LHCN-M2 (cell line): Measurements from ENCODE around the gene EDDM13. TPM values are rescaled to one million over a fixed set of nuclear protein-coding genes. Genes with fewer than 3 reads are reported as not detected.
"Not testable (repeated sequence)": the region's sequence is repeated elsewhere in the genome, so short reads cannot be mapped to it uniquely, and the experiment has no call there.

ENCODE experiments used
- DNase-seq: peaks from one replicate; pipeline ENCODE4 v3.0.0-alpha.2; 2012; ENCODE audit warnings: low read depth
- total RNA-seq: library from RNA; depleted of rRNA; stranded (reverse); fragments of >200 nt; gene quantifications from 2 replicates; pipeline ENCODE4 v1.2.3, GENCODE V29; 2014; rRNA removed

Gene EDDM13
- total RNA-seq, 1 experiment from 2014 or later = not detected

- DNase-seq = no peak
These were observed 48.9 kb downstream of the EDDM13 start for GRCh38 chr19:56321254-56321988.

DNA sequence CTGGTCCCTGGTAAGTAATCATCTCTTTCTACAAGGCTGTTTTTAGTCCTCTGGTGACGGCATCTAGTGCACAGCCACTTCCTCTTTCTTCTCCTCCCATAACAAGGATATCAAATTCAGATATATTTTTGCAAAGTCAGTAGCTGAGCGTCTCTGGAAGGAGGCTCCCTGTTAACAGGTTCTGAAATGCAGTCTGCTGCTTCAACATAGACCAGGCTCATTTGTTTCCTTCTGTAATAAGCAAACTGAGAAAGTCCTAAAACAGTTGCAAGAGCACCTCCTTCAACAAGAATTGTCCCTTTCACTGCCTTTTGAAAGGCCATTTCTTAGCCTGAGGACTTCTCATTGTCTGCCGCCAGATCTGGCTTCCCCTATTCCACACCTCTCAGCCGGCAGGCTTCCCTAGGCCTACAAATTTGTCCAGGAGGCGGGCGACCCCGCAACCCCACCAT lies 49.5 kb downstream of the EDDM13 start:
- no peak for DNase-seq

- DNase-seq = no peak
These were observed 51.9 kb downstream of the EDDM13 start for GRCh38 chr19:56324436-56324835.

GRCh38 chr19:56332695-56333094 lies 60.1 kb downstream of the EDDM13 start:
- DNase-seq = no peak

- peak; percentile 45 for DNase-seq
These were observed 61.0 kb downstream of the EDDM13 start for GRCh38 chr19:56333506-56333905.

DNA sequence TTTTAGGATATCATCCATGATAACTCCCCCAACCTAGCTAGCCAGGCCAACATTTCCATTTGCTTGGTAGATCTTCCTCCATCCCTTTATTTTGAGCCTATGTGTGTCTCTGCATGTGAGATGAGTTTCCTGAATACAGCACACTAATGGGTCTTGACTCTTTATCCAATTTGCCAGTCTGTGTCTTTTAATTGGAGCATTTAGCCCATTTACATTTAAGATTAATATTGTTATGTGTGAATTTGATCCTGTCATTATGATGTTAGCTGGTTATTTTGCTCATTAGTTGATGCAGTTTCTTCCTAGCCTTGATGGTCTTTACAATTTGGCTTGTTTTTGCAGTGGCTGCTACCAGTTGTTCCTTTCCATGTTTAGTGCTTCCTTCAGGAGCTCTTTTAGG lies 62.8 kb downstream of the EDDM13 start:
- not testable (repeated sequence) for DNase-seq

- DNase-seq = not testable (repeated sequence)
These were observed 64.5 kb downstream of the EDDM13 start for GRCh38 chr19:56337077-56337476.

DNA sequence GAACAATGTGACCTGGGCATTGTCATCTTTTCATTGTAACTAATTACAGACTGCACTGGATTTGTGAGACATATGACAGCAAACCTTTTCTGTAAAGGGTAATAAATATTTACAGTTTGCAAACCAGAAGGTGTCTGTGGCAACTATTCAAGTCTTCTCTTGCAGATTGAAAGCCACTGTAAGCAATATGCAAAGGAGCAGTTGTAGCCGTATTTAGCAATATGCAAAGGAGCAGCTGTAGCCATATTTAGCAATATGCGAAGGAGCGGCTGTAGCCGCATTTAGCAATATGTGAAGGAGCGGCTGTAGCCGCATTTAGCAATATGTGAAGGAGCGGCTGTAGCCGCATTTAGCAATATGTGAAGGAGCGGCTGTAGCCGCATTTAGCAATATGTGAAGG lies 66.5 kb downstream of the EDDM13 start:
- not testable (repeated sequence) for DNase-seq

- DNase-seq = peak; percentile 10
These were observed 69.4 kb downstream of the EDDM13 start for GRCh38 chr19:56341948-56342347.

GRCh38 chr19:56347163-56347778 lies 74.7 kb downstream of the EDDM13 start:
- no peak for DNase-seq

- no peak for DNase-seq
These were observed 75.8 kb downstream of the EDDM13 start for GRCh38 chr19:56348289-56348877.

GRCh38 chr19:56350416-56351045 lies 78.0 kb downstream of the EDDM13 start:
- peak; percentile 53 for DNase-seq

DNA sequence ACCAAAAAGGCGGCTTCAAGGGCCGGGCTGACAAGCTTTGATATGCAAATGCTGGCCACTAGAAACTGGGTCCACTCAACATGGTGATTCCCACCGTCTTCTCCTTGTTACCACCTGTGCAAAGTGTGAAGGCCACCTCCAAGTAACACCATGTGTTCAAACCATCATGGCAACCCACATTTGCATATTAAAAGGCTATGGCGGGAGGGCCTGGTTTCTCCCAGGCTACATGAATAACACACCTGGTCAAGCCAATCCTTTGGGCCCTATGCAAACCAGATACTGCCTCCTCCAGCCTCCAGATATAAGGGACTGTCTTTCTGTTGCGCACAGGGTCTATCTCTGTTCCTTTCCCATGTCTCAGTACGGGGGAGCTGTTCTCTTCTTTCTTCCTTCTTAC lies 78.7 kb downstream of the EDDM13 start:
- DNase-seq = no peak

DNA sequence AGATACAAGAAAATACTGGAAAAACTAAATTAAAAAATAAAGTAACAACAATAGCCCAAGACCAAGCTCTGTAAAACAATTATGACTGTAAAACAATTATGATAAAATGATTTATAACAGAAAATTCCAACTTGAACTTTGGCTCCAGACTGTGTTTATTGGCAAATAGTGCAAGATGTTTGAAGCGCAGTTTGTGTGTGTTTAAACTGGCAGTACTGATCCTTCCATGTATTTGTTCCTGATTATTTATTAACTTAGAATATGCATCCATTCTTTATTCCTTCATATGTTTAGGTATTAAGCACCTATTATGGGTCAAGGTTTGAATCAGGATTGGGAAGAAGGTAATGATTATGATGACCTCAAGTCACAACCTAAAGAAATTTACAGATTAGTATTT lies 83.0 kb downstream of the EDDM13 start:
- no peak for DNase-seq

DNA sequence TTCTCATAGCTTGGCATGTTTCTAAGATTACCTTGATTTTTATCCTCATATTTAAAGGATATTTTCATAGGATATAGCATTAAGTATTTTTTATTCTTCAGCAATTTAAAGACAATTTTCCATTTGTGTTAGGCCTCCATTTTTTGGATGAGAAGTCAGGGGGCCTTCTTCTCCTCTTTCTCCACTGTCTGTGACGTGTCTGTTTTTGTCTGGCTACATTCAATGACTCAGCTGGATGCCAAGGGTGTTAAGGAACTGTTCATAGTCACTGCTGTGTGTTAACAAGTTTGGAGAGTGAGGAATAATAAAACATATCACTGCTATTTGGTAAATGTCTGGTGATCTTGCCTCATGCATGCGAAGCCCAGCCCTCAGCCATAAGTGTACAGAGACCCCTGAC lies 84.4 kb downstream of the EDDM13 start:
- no peak for DNase-seq

Other genes with a start within 250 kb of the EDDM13 start
- gene ZNF787, start 151.5 kb upstream of the EDDM13 start, total RNA-seq = 25.8 and 26.9 TPM in 2 replicates
- 35.4 and 42.6 TPM in 2 replicates for gene ZNF444, start 131.5 kb upstream of the EDDM13 start, total RNA-seq
- not detected in 2 replicates for gene GALP, start 96.7 kb upstream of the EDDM13 start, total RNA-seq
- gene ZSCAN5B, start 75.0 kb upstream of the EDDM13 start, total RNA-seq = not detected in 2 replicates
- gene ZSCAN5C, start 70.5 kb upstream of the EDDM13 start, total RNA-seq = not detected in 2 replicates
- gene ZSCAN5A, start 42.1 kb downstream of the EDDM13 start, total RNA-seq = 2.9 and 4.6 TPM in 2 replicates
- 1.5 and 2.2 TPM in 2 replicates for gene ZNF582, start 120.8 kb downstream of the EDDM13 start, total RNA-seq
- 8.8 and 11.1 TPM in 2 replicates for gene ZNF583, start 131.6 kb downstream of the EDDM13 start, total RNA-seq
- 3.1 and 4.8 TPM in 2 replicates for gene ZNF667, start 204.6 kb downstream of the EDDM13 start, total RNA-seq
- 0.83 and 1.6 TPM in 2 replicates for gene ZNF471, start 235.1 kb downstream of the EDDM13 start, total RNA-seq